A673 (cell line): ENCODE measurements around the gene RAB33A. TPM values are rescaled to one million over a fixed set of nuclear protein-coding genes. Genes with fewer than 3 reads are reported as not detected.

Experiments
- total RNA-seq: library from RNA; stranded (reverse); gene quantifications from 2 replicates; pipeline ENCODE4 v1.2.3, GENCODE V29; 2021

The RAB33A gene
- total RNA-seq, 1 experiment from 2014 or later, result 4.8 TPM

Other genes starting within 250 kb of the RAB33A start
- gene BCORL1, start 189.3 kb upstream of the RAB33A start, total RNA-seq, result 13.3 and 18.3 TPM in 2 replicates
- 8.4 and 9.0 TPM in 2 replicates for gene ELF4, start 61.5 kb upstream of the RAB33A start, total RNA-seq
- 69.4 and 71.1 TPM in 2 replicates for gene AIFM1, start 6.1 kb upstream of the RAB33A start, total RNA-seq
- gene ZNF280C, start 96.9 kb downstream of the RAB33A start, total RNA-seq, result 16.8 and 22.0 TPM in 2 replicates
- gene SLC25A14, start 168.0 kb downstream of the RAB33A start, total RNA-seq, result 19.3 and 21.6 TPM in 2 replicates
- not detected in 2 replicates for gene GPR119, start 213.7 kb downstream of the RAB33A start, total RNA-seq
- gene RBMX2, start 230.0 kb downstream of the RAB33A start, total RNA-seq, result 33.1 and 35.0 TPM in 2 replicates